Esophagus squamous epithelium (tissue), 4 donors: ENCODE results near the gene ETV3.

ENCODE experiments used
- POLR2A ChIP-seq, 4 donors: fragments of 450-650 bp; IDR thresholded peaks; one replicate each; pipeline ENCODE4 v1.6.1; 2017; ENCODE audit warnings: antibody characterized with exemption in 4 of 4, mild to moderate bottlenecking in 4 of 4, moderate library complexity in 3 of 4
- TF ChIP-seq, protein P1 (sequence below), 6 experiments: fragments of 450-650 bp in 4 of 6; fragments of 200-600 bp in 2 of 6; sonication (generic) in 2 of 6; IDR thresholded peaks; one replicate each; pipeline ENCODE4 v1.5.1; 2016 to 2019; ENCODE audit warnings: antibody characterized with exemption in 6 of 6, mild to moderate bottlenecking in 4 of 6, moderate library complexity in 4 of 6

GRCh38 chr1:157099633-157100009 is 38.6 kb downstream of the ETV3 start, which contains the start of gene ETV3L:
- TF ChIP-seq, protein P1, sequence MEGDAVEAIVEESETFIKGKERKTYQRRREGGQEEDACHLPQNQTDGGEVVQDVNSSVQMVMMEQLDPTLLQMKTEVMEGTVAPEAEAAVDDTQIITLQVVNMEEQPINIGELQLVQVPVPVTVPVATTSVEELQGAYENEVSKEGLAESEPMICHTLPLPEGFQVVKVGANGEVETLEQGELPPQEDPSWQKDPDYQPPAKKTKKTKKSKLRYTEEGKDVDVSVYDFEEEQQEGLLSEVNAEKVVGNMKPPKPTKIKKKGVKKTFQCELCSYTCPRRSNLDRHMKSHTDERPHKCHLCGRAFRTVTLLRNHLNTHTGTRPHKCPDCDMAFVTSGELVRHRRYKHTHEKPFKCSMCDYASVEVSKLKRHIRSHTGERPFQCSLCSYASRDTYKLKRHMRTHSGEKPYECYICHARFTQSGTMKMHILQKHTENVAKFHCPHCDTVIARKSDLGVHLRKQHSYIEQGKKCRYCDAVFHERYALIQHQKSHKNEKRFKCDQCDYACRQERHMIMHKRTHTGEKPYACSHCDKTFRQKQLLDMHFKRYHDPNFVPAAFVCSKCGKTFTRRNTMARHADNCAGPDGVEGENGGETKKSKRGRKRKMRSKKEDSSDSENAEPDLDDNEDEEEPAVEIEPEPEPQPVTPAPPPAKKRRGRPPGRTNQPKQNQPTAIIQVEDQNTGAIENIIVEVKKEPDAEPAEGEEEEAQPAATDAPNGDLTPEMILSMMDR (IDR thresholded peaks at IDR 0.05), result no peak
- TF ChIP-seq POLR2A (IDR thresholded peaks at IDR 0.05), result no peak
